GM19395 (cell line): Measurements from ENCODE around the gene APBA1.
"Not testable (repeated sequence)": the region's sequence is repeated elsewhere in the genome, so short reads cannot be mapped to it uniquely, and the experiment has no call there.

Experiments used
- ATAC-seq: cut with Tn5 transposase; IDR thresholded peaks from one replicate; pipeline ENCODE4 v1.9.1; 2021; ENCODE audit warnings: mild to moderate bottlenecking, moderate library complexity; ENCODE audit not compliant: unreplicated experiment

Gene APBA1

GRCh38 chr9:69609156-69609555 is 63.0 kb downstream of the APBA1 start:
- ATAC-seq, result no peak

- no peak for ATAC-seq
Measured at GRCh38 chr9:69606089-69606488, 66.1 kb downstream of the APBA1 start.

GRCh38 chr9:69605406-69605805 is 66.8 kb downstream of the APBA1 start:
- ATAC-seq, result no peak

- ATAC-seq, result no peak
Measured at GRCh38 chr9:69604568-69605219, 67.5 kb downstream of the APBA1 start.

GRCh38 chr9:69603656-69604055 is 68.5 kb downstream of the APBA1 start:
- no peak for ATAC-seq

- ATAC-seq, result no peak
Measured at GRCh38 chr9:69602773-69603172, 69.4 kb downstream of the APBA1 start.

GRCh38 chr9:69601698-69602097 is 70.5 kb downstream of the APBA1 start:
- ATAC-seq, result no peak

- ATAC-seq, result no peak
Measured at GRCh38 chr9:69600314-69601047, 71.7 kb downstream of the APBA1 start.

GRCh38 chr9:69599232-69599971 is 72.8 kb downstream of the APBA1 start:
- ATAC-seq, result no peak

- not testable (repeated sequence) for ATAC-seq
Measured at GRCh38 chr9:69596906-69597305, 75.3 kb downstream of the APBA1 start.

- ATAC-seq, result no peak
Measured at GRCh38 chr9:69594180-69594579, 78.0 kb downstream of the APBA1 start.

GRCh38 chr9:69593756-69594155 is 78.4 kb downstream of the APBA1 start:
- no peak for ATAC-seq

- no peak for ATAC-seq
Measured at GRCh38 chr9:69593301-69593700, 78.9 kb downstream of the APBA1 start.

GRCh38 chr9:69590266-69590665 is 81.9 kb downstream of the APBA1 start:
- ATAC-seq, result no peak

- ATAC-seq, result no peak
Measured at GRCh38 chr9:69589156-69589555, 83.0 kb downstream of the APBA1 start.

- ATAC-seq, result no peak
Measured at GRCh38 chr9:69585571-69585970, 86.6 kb downstream of the APBA1 start.

GRCh38 chr9:69584759-69585158 is 87.4 kb downstream of the APBA1 start:
- no peak for ATAC-seq

GRCh38 chr9:69583645-69584234 is 88.4 kb downstream of the APBA1 start:
- ATAC-seq, result no peak

GRCh38 chr9:69582544-69583297 is 89.5 kb downstream of the APBA1 start:
- ATAC-seq, result no peak

GRCh38 chr9:69582018-69582417 is 90.2 kb downstream of the APBA1 start:
- ATAC-seq, result no peak
